Measurements from ENCODE around the gene HTR2C. TPM values are rescaled to one million over a fixed set of nuclear protein-coding genes. Genes with fewer than 3 reads are reported as not detected.

HTR2C gene
- total and polyA plus RNA-seq, 4 donors = not detected

DNA sequence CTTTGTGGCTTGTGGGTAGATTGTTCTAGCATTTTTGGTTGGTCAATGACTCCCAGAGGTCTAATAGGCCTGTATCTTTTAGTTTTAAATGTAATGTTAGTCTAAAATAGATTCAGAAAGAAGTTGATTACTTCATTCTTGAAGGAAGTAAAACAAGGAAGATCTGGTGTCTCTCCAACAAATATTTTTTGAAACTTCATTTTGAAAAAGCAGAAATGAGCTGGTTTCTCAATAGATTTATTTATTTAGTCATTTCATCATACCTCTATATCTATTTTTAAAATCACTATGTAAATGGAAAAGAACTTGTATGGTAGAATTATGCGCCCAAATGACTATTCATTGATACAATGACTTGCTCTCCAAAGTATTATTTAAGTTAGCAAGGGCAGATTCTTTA is 7.2 kb downstream of the HTR2C start:
- H3K4me3 ChIP-seq (ENCODE audit: low read depth in 1 of 3, low read length in 3 of 3) = no peak overlapping the region
- WGBS = 76% methylated on average over 1 of the region's 1 CpG
- no peak overlapping the region for H3K9ac ChIP-seq (ENCODE audit: low read depth in 1 of 2, low read length in 2 of 2)
- no peaks in the 10 kb centered on the region for H3K9me3 ChIP-seq (ENCODE audit: control insufficient read depth in 4 of 4, low read length in 3 of 4)
- no peaks in the 10 kb centered on the region for H3K4me1 ChIP-seq (ENCODE audit: control insufficient read depth in 4 of 4, insufficient read depth in 4 of 4, low read length in 3 of 4)
- no peak for DNase-seq (ENCODE audit: low spot score)
- TF ChIP-seq RXRA (IDR thresholded peaks at IDR 0.05) (no peak), GABPA (IDR thresholded peaks at IDR 0.05 in 1 of 2, conservative IDR thresholded peaks at IDR 0.05 in 1 of 2) (no peak), HNF4G (IDR thresholded peaks at IDR 0.05) (no peak), YY1 (IDR thresholded peaks at IDR 0.05) (no peak), JUND (IDR thresholded peaks at IDR 0.05) (no peak), ZBTB33 (IDR thresholded peaks at IDR 0.05) (no peak), HNF4A (conservative IDR thresholded peaks at IDR 0.05) (no peak), MAX (IDR thresholded peaks at IDR 0.05) (no peak), FOXA2 (IDR thresholded peaks at IDR 0.05) (no peak), REST (IDR thresholded peaks at IDR 0.05) (no peak), TAF1 (conservative IDR thresholded peaks at IDR 0.05) (no peak), CTCF (IDR thresholded peaks at IDR 0.05; ENCODE audit: low read depth, low read length, missing input control) (no peak), FOXA1 (IDR thresholded peaks at IDR 0.05) (no peak), RAD21 (IDR thresholded peaks at IDR 0.05) (no peak), EGR1 (IDR thresholded peaks at IDR 0.05; ENCODE audit: low read depth in 2 of 2) (no peak), SP1 (IDR thresholded peaks at IDR 0.05) (no peak)
- TF ChIP-seq, protein P1, sequence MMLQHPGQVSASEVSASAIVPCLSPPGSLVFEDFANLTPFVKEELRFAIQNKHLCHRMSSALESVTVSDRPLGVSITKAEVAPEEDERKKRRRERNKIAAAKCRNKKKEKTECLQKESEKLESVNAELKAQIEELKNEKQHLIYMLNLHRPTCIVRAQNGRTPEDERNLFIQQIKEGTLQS (IDR thresholded peaks at IDR 0.05) = no peak
- peaks cover 0 to 2% (median 0%) of the 10 kb centered on the region in 4 donors for H3K27me3 ChIP-seq (ENCODE audit: control insufficient read depth in 4 of 4, insufficient read depth in 4 of 4, low read length in 3 of 4)
- H3K36me3 ChIP-seq (ENCODE audit: control insufficient read depth in 4 of 4, insufficient read depth in 3 of 4, low read depth in 1 of 4, low read length in 3 of 4) = no peaks in the 10 kb centered on the region
- H3K27ac ChIP-seq (ENCODE audit: low read depth in 1 of 2, low read length in 2 of 2) = no peak overlapping the region

DNA sequence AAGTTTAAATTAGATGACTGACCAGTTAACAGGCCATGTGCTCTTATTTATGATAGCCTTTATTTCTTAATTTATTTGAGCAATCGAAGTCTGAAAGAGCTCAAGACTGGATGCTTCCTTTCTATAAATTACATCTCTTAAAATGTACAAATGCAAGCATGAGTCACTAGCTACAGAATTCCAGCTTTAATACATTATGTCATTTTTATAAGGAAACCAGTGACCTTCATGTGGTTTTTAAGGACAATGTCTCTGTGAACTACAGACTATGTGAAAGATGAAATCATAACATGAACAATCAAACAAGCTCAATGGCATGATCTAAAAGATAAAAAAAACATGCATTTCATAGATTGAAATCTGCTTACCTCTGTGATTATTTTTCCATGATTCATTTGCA is 15.4 kb downstream of the HTR2C start:
- Histone ChIP-seq H3K9ac (ENCODE audit: low read depth in 1 of 2, low read length in 2 of 2) (no peak overlapping the region), H3K4me1 (ENCODE audit: control insufficient read depth in 4 of 4, insufficient read depth in 4 of 4, low read length in 3 of 4) (no peaks in the 10 kb centered on the region), H3K27ac (ENCODE audit: low read depth in 1 of 2, low read length in 2 of 2) (no peak overlapping the region), H3K9me3 (ENCODE audit: control insufficient read depth in 4 of 4, low read length in 3 of 4) (no peaks in the 10 kb centered on the region), H3K27me3 (ENCODE audit: control insufficient read depth in 4 of 4, insufficient read depth in 4 of 4, low read length in 3 of 4) (no peaks in the 10 kb centered on the region), H3K4me3 (ENCODE audit: low read depth in 1 of 3, low read length in 3 of 3) (no peak overlapping the region), H3K36me3 (ENCODE audit: control insufficient read depth in 4 of 4, insufficient read depth in 3 of 4, low read depth in 1 of 4, low read length in 3 of 4) (no peaks in the 10 kb centered on the region)
- WGBS = 56% methylated on average over 1 of the region's 1 CpG
- no peak for DNase-seq (ENCODE audit: low spot score)
- TF ChIP-seq ZBTB33 (IDR thresholded peaks at IDR 0.05) = no peak
- no peak for TF ChIP-seq JUND (IDR thresholded peaks at IDR 0.05)
- TF ChIP-seq CTCF (IDR thresholded peaks at IDR 0.05; ENCODE audit: low read depth, low read length, missing input control) = no peak
- TF ChIP-seq GABPA (IDR thresholded peaks at IDR 0.05 in 1 of 2, conservative IDR thresholded peaks at IDR 0.05 in 1 of 2) = no peak
- no peak for TF ChIP-seq MAX (IDR thresholded peaks at IDR 0.05)
- TF ChIP-seq NR2F2 (IDR thresholded peaks at IDR 0.05) = no peak
- no peak for TF ChIP-seq FOXA2 (IDR thresholded peaks at IDR 0.05)
- TF ChIP-seq, protein P1 (IDR thresholded peaks at IDR 0.05) = no peak

All from liver (tissue), 9 donors.